SK-N-SH (cell line): Measurements from ENCODE around the gene MRPL23. TPM values are rescaled to one million over a fixed set of nuclear protein-coding genes. Genes with fewer than 3 reads are reported as not detected.
A peak's percentile ranks its signal among the peaks of the same experiment; 100 is the strongest.

ENCODE experiments used
- CTCF ChIA-PET: fragments of 300-600, 350-600 bp; formaldehyde crosslinking; extraction: SDS; loops from one replicate; lab custom pipeline; 2021; lab: Yijun Ruan, JAX
- POLR2A ChIA-PET: fragments of 350-600 bp; sonication (Branson Sonifier 250); formaldehyde crosslinking; extraction: SDS; loops from one replicate; lab custom pipeline; 2020; ENCODE audit warnings: antibody characterized with exemption, inconsistent platforms; lab: Yijun Ruan, JAX
- DNase-seq: peaks from one replicate; pipeline ENCODE4 v3.0.0; 2012
- H2AFZ ChIP-seq: fragments of 200-600 bp; sonication (generic); 2 replicates; pipeline ENCODE4 v1.8.1; 2016; ENCODE audit warnings: antibody characterized with exemption, mild to moderate bottlenecking, low read depth
- H3F3A ChIP-seq: fragments of 200-600 bp; sonication (generic); replicated peaks from 2 replicates; pipeline ENCODE3; 2016; ENCODE audit warnings: antibody characterized with exemption, mild to moderate bottlenecking; ENCODE audit not compliant: insufficient read depth
- H3K27ac ChIP-seq, 2 experiments: fragments of 200-500 bp in 1 of 2; fragments of 200-600 bp in 1 of 2; sonication (Bioruptor generic) in 1 of 2; sonication (generic), shearing (Covaris generic) in 1 of 2; 2 replicates each; pipeline versions ENCODE4 v1.5.1 to v1.6.1; 2014 to 2016; ENCODE audit warnings: low read depth in 2 of 2, inconsistent platforms in 1 of 2, low read length in 1 of 2, mild to moderate bottlenecking in 1 of 2, mixed read lengths in 1 of 2
- H3K27me3 ChIP-seq: fragments of 200-600 bp; sonication (generic), shearing (Covaris generic); 2 replicates; pipeline ENCODE4 v1.6.1; 2016; ENCODE audit warnings: mixed run types; ENCODE audit not compliant: insufficient read depth
- H3K36me3 ChIP-seq, 2 experiments: fragments of 200-500 bp in 1 of 2; fragments of 200-600 bp in 1 of 2; sonication (Bioruptor generic) in 1 of 2; sonication (generic) in 1 of 2; replicated peaks in 1 of 2; 2 replicates each; pipeline versions ENCODE3 to v1.5.1; 2014 to 2016; ENCODE audit warnings: low read length in 1 of 2, mild to moderate bottlenecking in 1 of 2; ENCODE audit not compliant: insufficient read depth in 2 of 2, control insufficient read depth in 1 of 2
- H3K4me1 ChIP-seq, 2 experiments: fragments of 200-500 bp in 1 of 2; fragments of 200-600 bp in 1 of 2; sonication (Bioruptor generic) in 1 of 2; sonication (generic), shearing (Covaris generic) in 1 of 2; 2 replicates each; pipeline versions ENCODE4 v1.5.1 to v1.6.1; 2014 to 2016; ENCODE audit warnings: low read depth in 1 of 2, low read length in 1 of 2, mixed run types in 1 of 2; ENCODE audit not compliant: insufficient read depth in 2 of 2, control insufficient read depth in 1 of 2
- H3K4me2 ChIP-seq: fragments of 200-600 bp; sonication (generic), shearing (Covaris generic); 2 replicates; pipeline ENCODE4 v1.6.1; 2017; ENCODE audit warnings: mixed run types
- H3K4me3 ChIP-seq, 2 experiments: fragments of 200-500 bp in 1 of 2; fragments of 200-600 bp in 1 of 2; sonication (Bioruptor generic) in 1 of 2; sonication (generic), shearing (Covaris generic) in 1 of 2; 2 replicates each; pipeline versions ENCODE4 v1.5.1 to v1.8.1; 2014 to 2016; ENCODE audit warnings: low read depth in 2 of 2, inconsistent platforms in 1 of 2, low read length in 1 of 2, mild to moderate bottlenecking in 1 of 2, mixed read lengths in 1 of 2, moderate library complexity in 1 of 2
- H3K79me2 ChIP-seq: fragments of 200-600 bp; sonication (generic); 2 replicates; pipeline ENCODE4 v1.8.1; 2017; ENCODE audit warnings: mild to moderate bottlenecking; ENCODE audit not compliant: insufficient read depth
- H3K9ac ChIP-seq: fragments of 200-600 bp; sonication (generic); 2 replicates; pipeline ENCODE4 v1.6.1; 2017; ENCODE audit warnings: mixed run types
- H3K9me2 ChIP-seq: fragments of 200-600 bp; sonication (generic); 2 replicates; pipeline ENCODE4 v1.6.1; 2017; ENCODE audit warnings: mixed run types
- H3K9me3 ChIP-seq: fragments of 200-600 bp; sonication (generic); 2 replicates; pipeline ENCODE4 v1.6.1; 2017; ENCODE audit warnings: mixed run types, mild to moderate bottlenecking, moderate library complexity
- H4K20me1 ChIP-seq: fragments of 200-600 bp; sonication (generic); 2 replicates; pipeline ENCODE4 v1.6.1; 2017; ENCODE audit warnings: mild to moderate bottlenecking, mixed run types; ENCODE audit not compliant: insufficient read depth
- CHD2 ChIP-seq: fragments of 150-350 bp; IDR thresholded peaks from 2 replicates; pipeline ENCODE4 v1.6.1; 2018; ENCODE audit warnings: low read length; ENCODE audit not compliant: partially characterized antibody
- ELF1 ChIP-seq: IDR thresholded peaks from 2 replicates; pipeline ENCODE4 v1.4.0; 2012
- GABPA ChIP-seq: IDR thresholded peaks from 2 replicates; pipeline ENCODE4 v1.4.0; 2012; ENCODE audit warnings: low read depth, mild to moderate bottlenecking
- NRF1 ChIP-seq: IDR thresholded peaks from 2 replicates; pipeline ENCODE4 v1.6.1; 2012; ENCODE audit warnings: low read depth, mild to moderate bottlenecking, low read length
- RAD21 ChIP-seq: IDR thresholded peaks from 2 replicates; pipeline ENCODE4 v1.6.1; 2012; ENCODE audit warnings: mild to moderate bottlenecking, low read length
- REST ChIP-seq: IDR thresholded peaks from 2 replicates; pipeline ENCODE4 v1.6.1; 2012; ENCODE audit warnings: mild to moderate bottlenecking, low read depth, low read length, moderate library complexity
- SIN3A ChIP-seq: IDR thresholded peaks from 2 replicates; pipeline ENCODE4 v1.6.1; 2012; ENCODE audit warnings: low read depth, mild to moderate bottlenecking, low read length, moderate library complexity, borderline replicate concordance
- TAF1 ChIP-seq: IDR thresholded peaks from 2 replicates; pipeline ENCODE4 v1.6.1; 2012; ENCODE audit warnings: low read depth, mild to moderate bottlenecking, low read length, moderate library complexity, borderline replicate concordance
- TCF12 ChIP-seq: IDR thresholded peaks from 2 replicates; pipeline ENCODE4 v1.4.0; 2012
- USF1 ChIP-seq: IDR thresholded peaks from 2 replicates; pipeline ENCODE4 v1.4.0; 2012; ENCODE audit warnings: low read depth, borderline replicate concordance
- ZBTB33 ChIP-seq: IDR thresholded peaks from 2 replicates; pipeline ENCODE4 v1.4.0; 2012; ENCODE audit warnings: low read depth, borderline replicate concordance
- WGBS: methylation state at CpG from one replicate; pipeline ENCODE4 v1.1.6; 2017; ENCODE audit warnings: low lambda C conversion rate; 5-methylcytosine and 5-hydroxymethylcytosine counted together
- polyA plus RNA-seq, 3 experiments: library from polyadenylated mRNA; depleted of rRNA; stranded (reverse); fragments of >200 nt; gene quantifications; 2 replicates each; pipeline ENCODE4 v1.2.3, GENCODE V29; 2012

Gene MRPL23
- polyA plus RNA-seq, 1 of the 3 experiments (the other 2 are of a cell fraction), result 264 TPM

GRCh38 chr11:1920128-1920908, 26.8 kb upstream of the MRPL23 start:
- WGBS, result 61% methylated on average over 5 of the region's 25 CpGs
- H3K4me3 ChIP-seq, result no peak overlapping the region
- peaks cover 0 to 21% of the 10 kb centered on the region in 2 experiments; a peak in 1 of 4 replicates for H3K4me1 ChIP-seq
- H3K36me3 ChIP-seq, result no peaks in the 10 kb centered on the region
- no peak overlapping the region for H3K9ac ChIP-seq
- H4K20me1 ChIP-seq, result no peaks in the 10 kb centered on the region
- TF ChIP-seq GABPA (no peak), SIN3A (no peak), TAF1 (no peak), ELF1 (no peak), TCF12 (no peak), CHD2 (no peak), ZBTB33 (no peak), USF1 (no peak), RAD21 (no peak), NRF1 (no peak)
- TF ChIP-seq, all 33 proteins: peak for 0
- Histone ChIP-seq H3K4me2 (no peak overlapping the region), H3K27ac (no peak overlapping the region), H2AFZ (no peak overlapping the region), H3K79me2 (no peaks in the 10 kb centered on the region), H3K9me2 (no peaks in the 10 kb centered on the region), H3K9me3 (no peaks in the 10 kb centered on the region), H3F3A (no peaks in the 10 kb centered on the region), H3K27me3 (no peaks in the 10 kb centered on the region)
- DNase-seq, result peak; percentile 32
- ChIA-PET CTCF (interaction anchor here (1.2 to 5.1 kb wide), 8 partner anchors 27 to 268 kb away, joined by 3 to 40 read pairs (median 10); partner anchors contain the start of gene PRR33), POLR2A (no interaction called here)

GRCh38 chr11:1920909-1921573, 26.1 kb upstream of the MRPL23 start:
- CTCF ChIA-PET, result interaction anchor here (0.9 to 5.1 kb wide), 10 partner anchors 13 to 268 kb away, joined by 3 to 40 read pairs (median 7); partner anchors contain the start of genes PRR33 and TNNI2
- POLR2A ChIA-PET, result interaction anchor here (1.1 kb wide), 1 partner anchor 39 kb away, joined by 3 read pairs; no protein-coding TSS in a partner anchor
- TF ChIP-seq REST, result no peak
- WGBS, result 79% methylated on average over 13 of the region's 21 CpGs
- no peak overlapping the region for H2AFZ ChIP-seq
- H3K27ac ChIP-seq, result no peak overlapping the region; a peak in 1 of 4 replicates
- H3K27me3 ChIP-seq, result no peaks in the 10 kb centered on the region
- no peaks in the 10 kb centered on the region for H3K79me2 ChIP-seq
- peak; percentile 46 for DNase-seq
- H3K4me3 ChIP-seq, result no peak overlapping the region
- no peaks in the 10 kb centered on the region for H3K9me2 ChIP-seq
- H3F3A ChIP-seq, result no peaks in the 10 kb centered on the region
- H3K36me3 ChIP-seq, result no peaks in the 10 kb centered on the region
- H3K9me3 ChIP-seq, result no peaks in the 10 kb centered on the region
- H3K4me2 ChIP-seq, result no peak overlapping the region
- H3K4me1 ChIP-seq, result peaks cover 0 to 21% of the 10 kb centered on the region in 2 experiments; a peak in 1 of 4 replicates
- no peak overlapping the region for H3K9ac ChIP-seq
- H4K20me1 ChIP-seq, result no peaks in the 10 kb centered on the region
